SK-N-SH (cell line): ENCODE measurements around the gene TBL1XR1. TPM values are rescaled to one million over a fixed set of nuclear protein-coding genes. Genes with fewer than 3 reads are reported as not detected.

Experiments used
- CTCF ChIA-PET: fragments of 300-600, 350-600 bp; formaldehyde crosslinking; extraction: SDS; loops from one replicate; lab custom pipeline; 2021; lab: Yijun Ruan, JAX
- POLR2A ChIA-PET: fragments of 350-600 bp; sonication (Branson Sonifier 250); formaldehyde crosslinking; extraction: SDS; loops from one replicate; lab custom pipeline; 2020; ENCODE audit warnings: antibody characterized with exemption, inconsistent platforms; lab: Yijun Ruan, JAX
- DNase-seq: peaks from one replicate; pipeline ENCODE4 v3.0.0; 2012
- H2AFZ ChIP-seq: fragments of 200-600 bp; sonication (generic); 2 replicates; pipeline ENCODE4 v1.8.1; 2016; ENCODE audit warnings: antibody characterized with exemption, mild to moderate bottlenecking, low read depth
- H3F3A ChIP-seq: fragments of 200-600 bp; sonication (generic); replicated peaks from 2 replicates; pipeline ENCODE3; 2016; ENCODE audit warnings: antibody characterized with exemption, mild to moderate bottlenecking; ENCODE audit not compliant: insufficient read depth
- H3K27ac ChIP-seq, 2 experiments: fragments of 200-500 bp in 1 of 2; fragments of 200-600 bp in 1 of 2; sonication (Bioruptor generic) in 1 of 2; sonication (generic), shearing (Covaris generic) in 1 of 2; 2 replicates each; pipeline versions ENCODE4 v1.5.1 to v1.6.1; 2014 to 2016; ENCODE audit warnings: low read depth in 2 of 2, inconsistent platforms in 1 of 2, low read length in 1 of 2, mild to moderate bottlenecking in 1 of 2, mixed read lengths in 1 of 2
- H3K27me3 ChIP-seq: fragments of 200-600 bp; sonication (generic), shearing (Covaris generic); 2 replicates; pipeline ENCODE4 v1.6.1; 2016; ENCODE audit warnings: mixed run types; ENCODE audit not compliant: insufficient read depth
- H3K36me3 ChIP-seq, 2 experiments: fragments of 200-500 bp in 1 of 2; fragments of 200-600 bp in 1 of 2; sonication (Bioruptor generic) in 1 of 2; sonication (generic) in 1 of 2; replicated peaks in 1 of 2; 2 replicates each; pipeline versions ENCODE3 to v1.5.1; 2014 to 2016; ENCODE audit warnings: low read length in 1 of 2, mild to moderate bottlenecking in 1 of 2; ENCODE audit not compliant: insufficient read depth in 2 of 2, control insufficient read depth in 1 of 2
- H3K4me1 ChIP-seq, 2 experiments: fragments of 200-500 bp in 1 of 2; fragments of 200-600 bp in 1 of 2; sonication (Bioruptor generic) in 1 of 2; sonication (generic), shearing (Covaris generic) in 1 of 2; 2 replicates each; pipeline versions ENCODE4 v1.5.1 to v1.6.1; 2014 to 2016; ENCODE audit warnings: low read depth in 1 of 2, low read length in 1 of 2, mixed run types in 1 of 2; ENCODE audit not compliant: insufficient read depth in 2 of 2, control insufficient read depth in 1 of 2
- H3K4me2 ChIP-seq: fragments of 200-600 bp; sonication (generic), shearing (Covaris generic); 2 replicates; pipeline ENCODE4 v1.6.1; 2017; ENCODE audit warnings: mixed run types
- H3K4me3 ChIP-seq, 2 experiments: fragments of 200-500 bp in 1 of 2; fragments of 200-600 bp in 1 of 2; sonication (Bioruptor generic) in 1 of 2; sonication (generic), shearing (Covaris generic) in 1 of 2; 2 replicates each; pipeline versions ENCODE4 v1.5.1 to v1.8.1; 2014 to 2016; ENCODE audit warnings: low read depth in 2 of 2, inconsistent platforms in 1 of 2, low read length in 1 of 2, mild to moderate bottlenecking in 1 of 2, mixed read lengths in 1 of 2, moderate library complexity in 1 of 2
- H3K79me2 ChIP-seq: fragments of 200-600 bp; sonication (generic); 2 replicates; pipeline ENCODE4 v1.8.1; 2017; ENCODE audit warnings: mild to moderate bottlenecking; ENCODE audit not compliant: insufficient read depth
- H3K9ac ChIP-seq: fragments of 200-600 bp; sonication (generic); 2 replicates; pipeline ENCODE4 v1.6.1; 2017; ENCODE audit warnings: mixed run types
- H3K9me2 ChIP-seq: fragments of 200-600 bp; sonication (generic); 2 replicates; pipeline ENCODE4 v1.6.1; 2017; ENCODE audit warnings: mixed run types
- H3K9me3 ChIP-seq: fragments of 200-600 bp; sonication (generic); 2 replicates; pipeline ENCODE4 v1.6.1; 2017; ENCODE audit warnings: mixed run types, mild to moderate bottlenecking, moderate library complexity
- H4K20me1 ChIP-seq: fragments of 200-600 bp; sonication (generic); 2 replicates; pipeline ENCODE4 v1.6.1; 2017; ENCODE audit warnings: mild to moderate bottlenecking, mixed run types; ENCODE audit not compliant: insufficient read depth
- CHD2 ChIP-seq: fragments of 150-350 bp; IDR thresholded peaks from 2 replicates; pipeline ENCODE4 v1.6.1; 2018; ENCODE audit warnings: low read length; ENCODE audit not compliant: partially characterized antibody
- FOXM1 ChIP-seq: IDR thresholded peaks from 2 replicates; pipeline ENCODE4 v1.4.0; 2012; ENCODE audit warnings: low read depth, mild to moderate bottlenecking
- MEF2A ChIP-seq: IDR thresholded peaks from 2 replicates; pipeline ENCODE4 v1.4.0; 2012; ENCODE audit warnings: low read depth, borderline replicate concordance
- POLR2AphosphoS5 ChIP-seq: IDR thresholded peaks from 2 replicates; pipeline ENCODE4 v1.6.1; 2012; ENCODE audit warnings: low read depth, low read length
- WGBS: methylation state at CpG from one replicate; pipeline ENCODE4 v1.1.6; 2017; ENCODE audit warnings: low lambda C conversion rate; 5-methylcytosine and 5-hydroxymethylcytosine counted together
- polyA plus RNA-seq, 3 experiments: library from polyadenylated mRNA; depleted of rRNA; stranded (reverse); fragments of >200 nt; gene quantifications; 2 replicates each; pipeline ENCODE4 v1.2.3, GENCODE V29; 2012
- TF ChIP-seq, protein P1 (sequence below): IDR thresholded peaks from 2 replicates; pipeline ENCODE4 v1.4.0; 2012; ENCODE audit warnings: low read depth
- TF ChIP-seq, protein P2 (sequence below): fragments of 200-600 bp; sonication (generic); IDR thresholded peaks from 2 replicates; pipeline ENCODE4 v1.6.1; 2017; ENCODE audit warnings: antibody characterized with exemption, mild to moderate bottlenecking, moderate library complexity
- TF ChIP-seq, protein P3 (sequence below): fragments of 150-350 bp; IDR thresholded peaks from 2 replicates; pipeline ENCODE4 v1.6.1; 2017; ENCODE audit warnings: antibody characterized with exemption, low read length, low read depth, borderline replicate concordance
- TF ChIP-seq, protein P4 (sequence below): IDR thresholded peaks from 2 replicates; pipeline ENCODE4; 2012

Gene TBL1XR1
- polyA plus RNA-seq, 1 of the 3 experiments (the other 2 are of a cell fraction), result 20.9 TPM

DNA sequence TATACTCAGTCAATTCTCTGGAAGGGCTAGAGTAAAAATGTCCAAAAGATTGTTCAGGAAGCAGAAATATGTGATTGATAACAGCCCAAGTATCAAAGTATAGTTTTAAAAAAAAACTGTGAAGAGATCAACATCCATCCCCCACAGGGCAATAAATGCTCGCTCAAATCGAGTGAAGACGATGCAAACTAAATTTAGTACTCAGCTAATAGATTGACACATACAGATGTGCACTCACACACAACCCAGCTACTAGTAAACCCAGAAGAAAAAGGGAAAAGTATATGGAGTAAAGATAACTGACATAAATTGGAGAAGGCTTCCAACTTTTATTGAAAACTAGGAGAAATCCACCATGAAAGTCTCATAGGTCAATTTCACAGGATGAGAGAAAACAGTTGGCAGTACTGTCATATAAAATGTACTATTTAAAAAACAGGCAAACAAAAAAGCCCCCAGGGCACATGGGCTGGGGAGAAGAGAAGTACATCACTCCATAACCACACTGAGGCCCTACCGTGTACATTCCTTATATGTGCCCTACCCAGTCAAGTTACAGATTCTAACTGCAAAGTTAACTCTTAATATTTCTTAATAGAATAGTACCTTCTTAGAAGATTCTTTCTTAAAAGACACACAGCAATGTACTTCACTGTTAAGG is 125.7 kb downstream of the TBL1XR1 start:
- peaks cover 2 to 11% of the 10 kb centered on the region in 2 experiments; a peak in 3 of 4 replicates for H3K4me1 ChIP-seq
- H3K9me3 ChIP-seq, result no peaks in the 10 kb centered on the region
- peaks cover 4% of the 10 kb centered on the region for H3F3A ChIP-seq
- H3K9me2 ChIP-seq, result no peaks in the 10 kb centered on the region
- H3K4me3 ChIP-seq, result no peak overlapping the region
- peaks cover 53% of the 10 kb centered on the region for H4K20me1 ChIP-seq
- POLR2A ChIA-PET, result no interaction called here
- CTCF ChIA-PET, result interaction anchor here (1.6 kb wide), 1 partner anchor 20 kb away, joined by 4 read pairs; no protein-coding TSS in a partner anchor
- no peak for DNase-seq
- H3K9ac ChIP-seq, result no peak overlapping the region
- TF ChIP-seq, protein P1, sequence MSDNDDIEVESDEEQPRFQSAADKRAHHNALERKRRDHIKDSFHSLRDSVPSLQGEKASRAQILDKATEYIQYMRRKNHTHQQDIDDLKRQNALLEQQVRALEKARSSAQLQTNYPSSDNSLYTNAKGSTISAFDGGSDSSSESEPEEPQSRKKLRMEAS, result no peak
- TF ChIP-seq MEF2A (no peak), CHD2 (no peak), POLR2AphosphoS5 (no peak)
- TF ChIP-seq, protein P2, sequence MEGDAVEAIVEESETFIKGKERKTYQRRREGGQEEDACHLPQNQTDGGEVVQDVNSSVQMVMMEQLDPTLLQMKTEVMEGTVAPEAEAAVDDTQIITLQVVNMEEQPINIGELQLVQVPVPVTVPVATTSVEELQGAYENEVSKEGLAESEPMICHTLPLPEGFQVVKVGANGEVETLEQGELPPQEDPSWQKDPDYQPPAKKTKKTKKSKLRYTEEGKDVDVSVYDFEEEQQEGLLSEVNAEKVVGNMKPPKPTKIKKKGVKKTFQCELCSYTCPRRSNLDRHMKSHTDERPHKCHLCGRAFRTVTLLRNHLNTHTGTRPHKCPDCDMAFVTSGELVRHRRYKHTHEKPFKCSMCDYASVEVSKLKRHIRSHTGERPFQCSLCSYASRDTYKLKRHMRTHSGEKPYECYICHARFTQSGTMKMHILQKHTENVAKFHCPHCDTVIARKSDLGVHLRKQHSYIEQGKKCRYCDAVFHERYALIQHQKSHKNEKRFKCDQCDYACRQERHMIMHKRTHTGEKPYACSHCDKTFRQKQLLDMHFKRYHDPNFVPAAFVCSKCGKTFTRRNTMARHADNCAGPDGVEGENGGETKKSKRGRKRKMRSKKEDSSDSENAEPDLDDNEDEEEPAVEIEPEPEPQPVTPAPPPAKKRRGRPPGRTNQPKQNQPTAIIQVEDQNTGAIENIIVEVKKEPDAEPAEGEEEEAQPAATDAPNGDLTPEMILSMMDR, result no peak
- TF ChIP-seq, protein P3, sequence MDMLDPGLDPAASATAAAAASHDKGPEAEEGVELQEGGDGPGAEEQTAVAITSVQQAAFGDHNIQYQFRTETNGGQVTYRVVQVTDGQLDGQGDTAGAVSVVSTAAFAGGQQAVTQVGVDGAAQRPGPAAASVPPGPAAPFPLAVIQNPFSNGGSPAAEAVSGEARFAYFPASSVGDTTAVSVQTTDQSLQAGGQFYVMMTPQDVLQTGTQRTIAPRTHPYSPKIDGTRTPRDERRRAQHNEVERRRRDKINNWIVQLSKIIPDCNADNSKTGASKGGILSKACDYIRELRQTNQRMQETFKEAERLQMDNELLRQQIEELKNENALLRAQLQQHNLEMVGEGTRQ, result no peak
- H3K27ac ChIP-seq, result no peak overlapping the region
- peaks cover 99% of the 10 kb centered on the region for H3K79me2 ChIP-seq
- H3K36me3 ChIP-seq, result peaks cover 2 to 24% of the 10 kb centered on the region in 2 experiments
- no peaks in the 10 kb centered on the region for H3K27me3 ChIP-seq
- H3K4me2 ChIP-seq, result no peak overlapping the region
- H2AFZ ChIP-seq, result no peak overlapping the region
- WGBS, result 89% methylated on average over 4 of the region's 4 CpGs

DNA sequence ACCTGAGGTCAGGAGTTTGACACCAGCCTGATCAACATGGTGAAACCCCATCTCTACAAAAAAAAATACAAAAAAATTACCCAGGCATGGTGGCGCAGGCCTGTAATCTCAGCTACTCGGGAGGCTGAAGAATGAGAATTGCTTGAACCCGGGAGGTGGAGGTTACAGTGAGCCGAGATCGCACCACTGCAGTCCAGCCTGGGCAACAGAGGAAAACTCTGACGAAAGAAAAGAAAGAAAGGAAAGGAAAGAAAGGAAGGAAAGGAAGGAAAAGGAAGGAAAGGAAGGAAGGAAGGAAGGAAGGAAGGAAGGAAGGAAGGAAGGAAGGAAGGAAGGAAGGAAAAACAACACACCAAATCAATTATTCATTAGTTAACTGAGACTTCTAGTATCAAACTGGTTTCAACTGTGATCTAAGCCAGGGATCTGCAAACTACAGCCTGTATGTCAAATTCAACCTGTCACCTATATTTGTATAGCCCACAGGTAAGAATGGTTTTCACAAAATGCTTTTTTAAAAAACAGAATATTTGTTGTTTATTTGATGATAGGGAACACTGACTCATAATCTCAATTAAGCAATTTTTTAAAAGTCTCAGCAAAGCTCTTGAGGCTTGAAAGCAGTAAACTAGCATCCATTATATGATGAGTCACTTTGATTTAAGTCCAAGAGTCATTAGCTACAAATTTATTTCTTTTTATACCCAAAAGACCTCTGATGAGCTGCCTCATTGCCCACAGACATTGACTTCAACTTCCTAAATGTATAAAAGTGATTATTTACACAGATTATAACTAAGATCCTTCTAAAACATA is 127.6 kb downstream of the TBL1XR1 start:
- H4K20me1 ChIP-seq, result peaks cover 64% of the 10 kb centered on the region

More for the DNA sequence above, 127.6 kb downstream of the TBL1XR1 start:
- peaks cover 2 to 26% of the 10 kb centered on the region in 2 experiments; a peak in 3 of 4 replicates for H3K4me1 ChIP-seq
- H3K27me3 ChIP-seq, result no peaks in the 10 kb centered on the region
- peaks cover 0 to 19% of the 10 kb centered on the region in 2 experiments for H3K36me3 ChIP-seq
- ChIA-PET POLR2A (no interaction called here), CTCF (interaction anchor here (1.2 to 1.8 kb wide), 3 partner anchors 9 to 18 kb away, joined by 3 to 6 read pairs (median 4); no protein-coding TSS in a partner anchor)
- H3K79me2 ChIP-seq, result peaks cover 95% of the 10 kb centered on the region
- TF ChIP-seq FOXM1, result no peak
- TF ChIP-seq, protein P4, sequence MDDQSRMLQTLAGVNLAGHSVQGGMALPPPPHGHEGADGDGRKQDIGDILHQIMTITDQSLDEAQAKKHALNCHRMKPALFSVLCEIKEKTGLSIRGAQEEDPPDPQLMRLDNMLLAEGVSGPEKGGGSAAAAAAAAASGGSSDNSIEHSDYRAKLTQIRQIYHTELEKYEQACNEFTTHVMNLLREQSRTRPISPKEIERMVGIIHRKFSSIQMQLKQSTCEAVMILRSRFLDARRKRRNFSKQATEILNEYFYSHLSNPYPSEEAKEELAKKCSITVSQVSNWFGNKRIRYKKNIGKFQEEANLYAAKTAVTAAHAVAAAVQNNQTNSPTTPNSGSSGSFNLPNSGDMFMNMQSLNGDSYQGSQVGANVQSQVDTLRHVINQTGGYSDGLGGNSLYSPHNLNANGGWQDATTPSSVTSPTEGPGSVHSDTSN, result peak; percentile 23; the same call in 1 of the 2 replicates
- H3K4me2 ChIP-seq, result no peak overlapping the region
- H3K27ac ChIP-seq, result peak overlapping the region in 1 of 2 experiments; percentile 34; a peak in 1 of 4 replicates
- no peaks in the 10 kb centered on the region for H3K9me2 ChIP-seq
- H3K4me3 ChIP-seq, result no peak overlapping the region
- 94% methylated on average over 6 of the region's 6 CpGs for WGBS
- no peak for DNase-seq
- H3F3A ChIP-seq, result peaks cover 4% of the 10 kb centered on the region
- H2AFZ ChIP-seq, result no peak overlapping the region
- H3K9ac ChIP-seq, result no peak overlapping the region
- no peaks in the 10 kb centered on the region for H3K9me3 ChIP-seq
